Breast epithelium (tissue), 3 donors: ENCODE measurements around the gene SLC38A11.
"Not testable (repeated sequence)": the region's sequence is repeated elsewhere in the genome, so short reads cannot be mapped to it uniquely, and the experiment has no call there.

Experiments used
- POLR2A ChIP-seq: fragments of 450-650 bp; IDR thresholded peaks from one replicate; pipeline ENCODE4 v1.6.1; 2016; ENCODE audit warnings: antibody characterized with exemption, mild to moderate bottlenecking, moderate library complexity
- TF ChIP-seq, protein P1 (sequence below), 3 donors: fragments of 450-650 bp; IDR thresholded peaks; one replicate each; pipeline ENCODE4 v1.5.1; 2016 to 2017; ENCODE audit warnings: antibody characterized with exemption in 3 of 3, mild to moderate bottlenecking in 3 of 3, moderate library complexity in 3 of 3

DNA sequence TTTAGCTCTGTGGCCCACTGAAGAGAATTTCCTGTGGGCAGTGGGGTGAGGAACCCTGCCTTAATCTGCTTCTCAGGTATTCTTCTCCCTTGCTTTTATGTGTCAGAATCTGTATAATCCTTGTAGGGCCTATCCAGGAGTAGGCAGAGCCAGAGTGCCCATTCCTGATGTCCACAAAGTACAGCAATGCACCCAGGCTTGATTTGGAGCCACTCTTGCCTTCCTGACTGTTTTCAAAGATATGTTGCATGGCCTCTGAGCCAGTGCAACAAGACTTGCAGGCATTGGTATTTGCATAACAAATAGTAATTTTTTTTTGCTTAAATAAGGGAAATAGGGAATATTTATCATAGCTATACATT is 36.7 kb upstream of the SLC38A11 start:
- TF ChIP-seq, protein P1, sequence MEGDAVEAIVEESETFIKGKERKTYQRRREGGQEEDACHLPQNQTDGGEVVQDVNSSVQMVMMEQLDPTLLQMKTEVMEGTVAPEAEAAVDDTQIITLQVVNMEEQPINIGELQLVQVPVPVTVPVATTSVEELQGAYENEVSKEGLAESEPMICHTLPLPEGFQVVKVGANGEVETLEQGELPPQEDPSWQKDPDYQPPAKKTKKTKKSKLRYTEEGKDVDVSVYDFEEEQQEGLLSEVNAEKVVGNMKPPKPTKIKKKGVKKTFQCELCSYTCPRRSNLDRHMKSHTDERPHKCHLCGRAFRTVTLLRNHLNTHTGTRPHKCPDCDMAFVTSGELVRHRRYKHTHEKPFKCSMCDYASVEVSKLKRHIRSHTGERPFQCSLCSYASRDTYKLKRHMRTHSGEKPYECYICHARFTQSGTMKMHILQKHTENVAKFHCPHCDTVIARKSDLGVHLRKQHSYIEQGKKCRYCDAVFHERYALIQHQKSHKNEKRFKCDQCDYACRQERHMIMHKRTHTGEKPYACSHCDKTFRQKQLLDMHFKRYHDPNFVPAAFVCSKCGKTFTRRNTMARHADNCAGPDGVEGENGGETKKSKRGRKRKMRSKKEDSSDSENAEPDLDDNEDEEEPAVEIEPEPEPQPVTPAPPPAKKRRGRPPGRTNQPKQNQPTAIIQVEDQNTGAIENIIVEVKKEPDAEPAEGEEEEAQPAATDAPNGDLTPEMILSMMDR (IDR thresholded peaks at IDR 0.05) = not testable (repeated sequence)
- not testable (repeated sequence) for TF ChIP-seq POLR2A
